Activated CD8-positive, alpha-beta memory T cell treated with anti-CD3 and anti-CD28 coated beads for 36 hours (primary cell): ENCODE data around the gene BCLAF1. TPM values are rescaled to one million over a fixed set of nuclear protein-coding genes. Genes with fewer than 3 reads are reported as not detected.
"Not testable (repeated sequence)": the region's sequence is repeated elsewhere in the genome, so short reads cannot be mapped to it uniquely, and the experiment has no call there.

Experiments
- CTCF ChIA-PET: fragments of 350-600 bp; sonication (Branson Sonifier 250); formaldehyde crosslinking; loops from one replicate; lab custom pipeline; 2021; ENCODE audit warnings: antibody characterized with exemption; lab: Charles Lee
- POLR2A ChIA-PET: fragments of 350-600 bp; sonication (Branson Sonifier 250); formaldehyde crosslinking; loops from one replicate; lab custom pipeline; 2021; ENCODE audit warnings: antibody characterized with exemption; lab: Charles Lee
- total RNA-seq, 2 experiments: library from RNA; stranded (reverse); gene quantifications; one replicate each; pipeline ENCODE4 v1.2.3, GENCODE V29; 2021

BCLAF1 gene
- total RNA-seq, 2 experiments from 2014 or later = 233 to 240 TPM

- CTCF ChIA-PET = interaction anchor here (0.6 to 2.3 kb wide), 8 partner anchors 10 to 710 kb away, joined by 3 to 11 read pairs (median 4); no protein-coding TSS in a partner anchor
- POLR2A ChIA-PET = no interaction called here
Observed at GRCh38 chr6:136225496-136225895, 64.2 kb downstream of the BCLAF1 start.

DNA sequence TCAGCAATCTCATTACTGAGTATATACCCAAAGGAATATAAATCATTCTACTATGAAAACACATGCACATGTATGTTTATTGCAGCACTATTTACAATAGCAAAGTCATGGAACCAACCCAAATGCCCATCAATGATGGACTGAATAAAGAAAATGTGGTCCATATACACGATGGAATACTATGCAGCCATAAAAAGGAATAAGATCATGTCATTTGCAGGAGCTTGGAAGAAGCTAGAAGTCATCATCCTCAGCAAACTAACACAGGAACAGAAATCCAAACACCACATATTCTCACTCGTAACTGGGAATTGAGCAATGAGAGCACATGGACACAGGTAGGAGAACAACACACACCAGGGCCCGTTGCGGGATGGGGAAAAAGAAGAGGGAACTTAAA is 64.7 kb downstream of the BCLAF1 start:
- POLR2A ChIA-PET, CTCF ChIA-PET: not testable (repeated sequence)

DNA sequence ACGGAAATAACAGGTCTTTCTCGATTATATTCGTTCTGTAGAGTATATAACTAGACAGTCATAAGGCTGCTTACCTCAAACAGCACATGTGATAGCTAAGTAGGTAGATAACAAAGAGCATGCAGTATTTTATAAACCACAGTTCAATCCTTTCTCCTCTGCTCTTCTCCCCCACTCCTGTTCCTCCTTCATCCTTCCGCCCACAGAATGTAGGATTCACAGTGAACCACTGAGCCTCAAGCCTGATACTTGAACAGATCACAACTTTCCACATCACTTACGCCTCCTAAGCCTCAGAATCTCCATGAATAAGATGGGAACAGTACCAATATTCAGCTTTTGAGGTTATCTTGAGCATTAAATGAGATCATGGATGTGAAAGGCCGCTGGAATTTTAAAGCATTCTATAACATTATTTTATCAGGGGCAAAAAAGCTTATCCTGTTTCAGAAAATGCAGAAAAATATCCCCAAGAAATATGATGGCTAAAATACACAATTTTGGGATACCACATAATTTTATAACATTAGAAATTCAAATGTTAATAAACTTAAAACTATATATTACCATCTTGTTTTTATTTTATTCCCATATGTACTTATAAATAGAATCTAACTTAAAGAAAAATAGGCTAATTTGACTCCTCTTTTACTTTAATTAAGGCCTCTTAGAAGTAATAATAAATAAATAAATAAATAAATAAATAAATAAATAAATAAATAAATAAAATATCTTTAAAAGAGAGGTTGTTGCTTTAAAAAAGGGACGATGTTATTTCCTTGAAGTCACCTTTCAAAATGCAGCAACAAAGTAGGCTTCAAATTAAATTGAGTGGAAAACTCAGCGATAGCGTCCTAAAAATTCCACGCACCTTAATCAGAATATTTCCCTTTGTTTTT is 72.9 kb downstream of the BCLAF1 start:
- POLR2A ChIA-PET = no interaction called here

DNA sequence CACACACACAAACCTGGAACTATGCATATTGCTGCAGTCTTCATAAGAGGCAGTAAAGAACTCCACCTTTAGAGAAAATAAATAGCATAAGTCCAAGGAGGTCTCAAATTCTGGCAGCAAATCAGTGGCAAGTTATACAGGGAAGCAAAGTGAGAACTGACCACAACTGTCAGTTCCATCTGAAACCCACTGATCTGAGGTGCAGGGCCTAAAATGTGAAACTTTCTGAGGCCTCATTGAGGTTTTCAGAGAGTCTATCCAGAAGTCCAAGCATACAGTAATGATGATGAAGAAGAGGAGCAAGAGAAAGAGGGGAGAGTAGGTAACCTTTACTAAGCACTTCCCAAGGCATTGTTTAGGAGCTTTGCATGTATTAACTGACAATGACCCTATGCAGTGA is 75.8 kb downstream of the BCLAF1 start:
- ChIA-PET POLR2A (no interaction called here), CTCF (no interaction called here)

More for the DNA sequence above, 72.9 kb downstream of the BCLAF1 start:
- CTCF ChIA-PET = interaction anchor here (0.6 kb wide), 1 partner anchor 1291 kb away, joined by 3 read pairs; no protein-coding TSS in a partner anchor

DNA sequence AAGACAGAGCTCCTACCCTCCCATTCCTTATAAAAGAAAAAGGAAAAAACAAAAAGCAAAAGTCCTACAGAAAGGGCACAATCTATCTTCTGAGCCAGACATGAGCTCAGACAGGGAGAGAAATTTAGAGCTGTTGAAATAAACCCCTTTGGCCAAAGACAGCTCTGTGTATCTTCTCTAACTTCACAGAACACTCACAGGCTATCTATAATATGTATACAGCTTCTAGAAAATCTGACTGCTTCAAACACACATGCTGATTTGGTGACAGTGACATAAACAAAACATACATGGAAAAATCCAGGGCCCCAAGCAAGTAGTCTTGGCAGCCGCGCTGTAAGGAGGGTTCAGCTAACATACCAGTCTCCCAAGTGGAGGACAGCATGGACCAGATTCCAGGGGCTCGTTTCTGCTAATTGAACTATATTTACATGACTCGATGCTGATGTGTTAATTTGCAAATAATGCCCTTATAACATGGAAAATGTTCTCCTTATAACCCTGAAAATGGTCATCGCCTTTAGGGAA is 76.6 kb downstream of the BCLAF1 start:
- CTCF ChIA-PET = no interaction called here

DNA sequence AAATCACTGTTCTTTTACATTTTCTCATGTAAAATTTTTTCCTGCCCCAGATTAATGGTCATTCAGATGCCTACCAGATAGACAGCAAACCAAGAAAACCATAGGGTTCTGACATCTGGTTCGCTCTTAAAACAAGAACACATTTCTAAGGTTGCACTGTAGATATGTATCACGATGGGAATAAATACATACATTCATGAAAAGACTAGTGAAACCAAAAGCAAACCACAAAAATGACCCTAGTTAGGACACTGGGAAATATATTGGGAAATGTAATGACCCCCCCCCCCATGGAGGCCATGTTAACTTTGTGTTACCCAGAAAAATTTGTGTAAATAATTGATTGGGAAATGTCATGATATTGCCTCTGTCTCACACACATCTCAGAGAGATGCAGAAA is 77.0 kb downstream of the BCLAF1 start:
- POLR2A ChIA-PET = no interaction called here
- CTCF ChIA-PET = no interaction called here

More for the DNA sequence above, 76.6 kb downstream of the BCLAF1 start:
- POLR2A ChIA-PET = no interaction called here

DNA sequence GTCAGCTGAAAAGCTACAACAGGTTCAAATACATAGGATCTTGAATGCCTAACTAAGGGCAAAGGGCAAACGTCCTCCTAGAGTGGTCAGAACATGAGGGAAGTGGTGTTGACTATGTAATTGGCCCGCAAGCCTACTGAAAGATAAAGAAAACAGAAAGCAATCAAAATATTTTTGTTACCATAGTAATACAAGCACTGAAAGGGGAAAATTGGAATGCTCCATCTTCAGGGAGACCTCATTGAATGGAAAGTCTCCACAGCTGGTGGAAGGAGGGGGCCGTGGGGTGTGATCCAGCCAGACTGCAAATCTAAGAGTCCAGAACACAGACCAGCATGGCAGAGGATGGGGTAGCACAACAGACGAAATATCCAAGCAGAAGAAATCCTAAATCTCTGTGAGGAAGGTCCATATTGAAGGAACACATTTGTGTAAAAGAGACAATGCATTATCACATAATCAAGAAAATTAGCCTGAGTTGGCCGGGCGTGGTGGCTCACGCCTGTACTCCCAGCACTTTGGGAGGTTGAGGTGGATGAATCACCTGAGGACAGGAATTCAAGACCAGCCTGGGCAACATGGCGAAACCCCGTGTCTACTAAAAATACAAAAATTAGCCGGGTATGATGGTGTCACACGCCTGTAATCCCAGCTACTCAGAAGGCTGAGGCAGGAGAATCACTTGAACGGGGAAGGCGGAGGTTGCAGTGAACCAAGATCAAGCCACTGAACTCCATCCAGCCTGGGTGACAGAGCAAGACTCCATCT is 79.1 kb downstream of the BCLAF1 start:
- POLR2A ChIA-PET = no interaction called here
- CTCF ChIA-PET = no interaction called here

DNA sequence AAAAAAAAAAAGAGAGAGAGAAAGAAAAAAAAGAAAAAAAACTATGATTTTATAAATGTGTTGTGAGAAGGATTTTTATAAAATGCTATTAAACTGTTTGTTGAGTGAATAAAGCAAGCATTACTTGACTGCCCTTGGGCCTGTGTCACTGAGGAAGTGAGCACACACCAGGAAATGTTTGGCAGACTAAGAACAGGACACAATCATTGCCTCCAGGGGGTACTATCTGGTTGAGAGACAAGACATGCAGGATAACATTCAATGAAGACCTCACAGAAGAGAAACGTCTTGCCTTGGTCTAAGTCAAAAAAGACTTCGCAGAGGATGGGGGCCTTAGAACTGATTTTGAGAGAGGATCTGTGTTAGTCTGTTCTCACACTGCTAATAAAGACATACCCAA is 80.2 kb downstream of the BCLAF1 start:
- POLR2A ChIA-PET = no interaction called here
- CTCF ChIA-PET = no interaction called here

- ChIA-PET CTCF (no interaction called here), POLR2A (no interaction called here)
Observed at GRCh38 chr6:136208783-136209182, 80.9 kb downstream of the BCLAF1 start.

Other genes starting within 250 kb of the BCLAF1 start
- gene MTFR2, start 39.5 kb downstream of the BCLAF1 start, total RNA-seq = 10 to 100 TPM; 23.2 to 24.3 TPM